H9 (cell line): ENCODE results near the gene DNAI4. TPM values are rescaled to one million over a fixed set of nuclear protein-coding genes. Genes with fewer than 3 reads are reported as not detected.

ENCODE experiments used
- DNase-seq: peaks from one replicate; pipeline ENCODE4 v3.0.0-alpha.2; 2017
- H2AFZ ChIP-seq: one replicate; pipeline ENCODE4 v1.6.1; 2013; ENCODE audit warnings: mild to moderate bottlenecking, low read length, control low read depth, moderate library complexity
- H2AK5ac ChIP-seq: 2 replicates; pipeline ENCODE4 v1.6.1; 2013; ENCODE audit warnings: low read length, control low read depth, mixed read lengths; ENCODE audit not compliant: insufficient read length
- H2BK120ac ChIP-seq: one replicate; pipeline ENCODE4 v1.6.1; 2013; ENCODE audit warnings: low read depth, mild to moderate bottlenecking, low read length, control low read depth, inconsistent platforms; ENCODE audit not compliant: poor library complexity, severe bottlenecking
- H2BK12ac ChIP-seq: 2 replicates; pipeline ENCODE4 v1.6.1; 2013; ENCODE audit warnings: low read length, control low read depth, mixed read lengths, low read depth; ENCODE audit not compliant: insufficient read length
- H2BK15ac ChIP-seq: 2 replicates; pipeline ENCODE4 v1.6.1; 2013; ENCODE audit warnings: low read depth, low read length, control low read depth
- H2BK20ac ChIP-seq: one replicate; pipeline ENCODE4 v1.6.1; 2013; ENCODE audit warnings: low read depth, mild to moderate bottlenecking, low read length, control low read depth, inconsistent platforms; ENCODE audit not compliant: poor library complexity, severe bottlenecking
- H2BK5ac ChIP-seq: 2 replicates; pipeline ENCODE4 v1.6.1; 2013; ENCODE audit warnings: low read length, control low read depth, mixed read lengths; ENCODE audit not compliant: insufficient read length
- H3K14ac ChIP-seq: 2 replicates; pipeline ENCODE4 v1.6.1; 2013; ENCODE audit warnings: low read length, control low read depth; ENCODE audit not compliant: insufficient read depth
- H3K18ac ChIP-seq: 2 replicates; pipeline ENCODE4 v1.6.1; 2013; ENCODE audit warnings: low read depth, mild to moderate bottlenecking, mixed read lengths, low read length, control low read depth; ENCODE audit not compliant: insufficient read length
- H3K23ac ChIP-seq: 2 replicates; pipeline ENCODE4 v1.6.1; 2013; ENCODE audit warnings: low read length, control low read depth, mixed read lengths, low read depth; ENCODE audit not compliant: insufficient read length
- H3K23me2 ChIP-seq: 2 replicates; pipeline ENCODE4 v1.6.1; 2013; ENCODE audit warnings: low read depth, mild to moderate bottlenecking, mixed read lengths, low read length, control low read depth; ENCODE audit not compliant: insufficient read length, poor library complexity, severe bottlenecking
- H3K27ac ChIP-seq: 2 replicates; pipeline ENCODE4 v1.5.1; 2013; ENCODE audit warnings: low read length, control low read depth, mixed read lengths, low read depth; ENCODE audit not compliant: insufficient read length
- H3K27me3 ChIP-seq: 2 replicates; pipeline ENCODE4 v1.6.1; 2013; ENCODE audit warnings: low read length, control low read depth, inconsistent platforms; ENCODE audit not compliant: insufficient read depth
- H3K4ac ChIP-seq: 2 replicates; pipeline ENCODE4 v1.6.1; 2013; ENCODE audit warnings: low read depth, mild to moderate bottlenecking, control low read depth, inconsistent platforms, low read length, moderate library complexity
- H3K4me1 ChIP-seq: 2 replicates; pipeline ENCODE4 v1.6.1; 2013; ENCODE audit warnings: low read length, control low read depth, inconsistent platforms; ENCODE audit not compliant: insufficient read depth
- H3K4me2 ChIP-seq: 2 replicates; pipeline ENCODE4 v1.6.1; 2013; ENCODE audit warnings: low read length, control low read depth, mixed read lengths; ENCODE audit not compliant: insufficient read length, insufficient read depth
- H3K56ac ChIP-seq: 2 replicates; pipeline ENCODE4 v1.6.1; 2013; ENCODE audit warnings: low read depth, mild to moderate bottlenecking, mixed read lengths, low read length, control low read depth; ENCODE audit not compliant: insufficient read length
- H3K79me1 ChIP-seq: 2 replicates; pipeline ENCODE4 v1.6.1; 2013; ENCODE audit warnings: low read depth, mild to moderate bottlenecking, moderate library complexity, low read length, control low read depth, inconsistent platforms; ENCODE audit not compliant: insufficient read depth, poor library complexity, severe bottlenecking
- H3K79me2 ChIP-seq: 2 replicates; pipeline ENCODE4 v1.6.1; 2013; ENCODE audit warnings: low read length, control low read depth, inconsistent platforms; ENCODE audit not compliant: insufficient read depth
- H3K9ac ChIP-seq: 2 replicates; pipeline ENCODE4 v1.6.1; 2013; ENCODE audit warnings: low read length, control low read depth, mixed read lengths; ENCODE audit not compliant: insufficient read length; ENCODE audit errors: extremely low read depth
- H3K9me3 ChIP-seq: one replicate; pipeline ENCODE4 v1.6.1; 2013; ENCODE audit warnings: low read depth, low read length, inconsistent platforms; ENCODE audit not compliant: control insufficient read depth
- H3T11ph ChIP-seq: one replicate; pipeline ENCODE4 v1.6.1; 2013; ENCODE audit warnings: mild to moderate bottlenecking, low read length, control low read depth, inconsistent platforms
- H4K20me1 ChIP-seq: one replicate; pipeline ENCODE4 v1.6.1; 2013; ENCODE audit not compliant: control insufficient read depth, insufficient read length, insufficient read depth
- H4K5ac ChIP-seq: 2 replicates; pipeline ENCODE4 v1.6.1; 2013; ENCODE audit warnings: low read depth, mild to moderate bottlenecking, mixed read lengths, low read length, control low read depth; ENCODE audit not compliant: insufficient read length
- H4K8ac ChIP-seq: replicated peaks from 2 replicates; pipeline ENCODE4 v1.6.1; 2013; ENCODE audit warnings: low read length, control low read depth, mixed read lengths, low read depth; ENCODE audit not compliant: insufficient read length
- H4K91ac ChIP-seq: 2 replicates; pipeline ENCODE4 v1.6.1; 2013; ENCODE audit warnings: low read depth, mild to moderate bottlenecking, moderate library complexity, mixed read lengths, low read length, control low read depth; ENCODE audit not compliant: insufficient read length
- H3K27ac Mint-ChIP-seq, 3 experiments: 2 replicates in 2 of 3; 3 replicates in 1 of 3; pipeline ENCODE4 v1.8.0; 2020 to 2021; ENCODE audit warnings: mixed read lengths in 3 of 3, mild to moderate bottlenecking in 1 of 3, moderate library complexity in 1 of 3
- H3K27me3 Mint-ChIP-seq: 2 replicates; pipeline ENCODE4 v1.8.0; 2021; ENCODE audit warnings: low read depth, mild to moderate bottlenecking, moderate library complexity, mixed read lengths
- H3K36me3 Mint-ChIP-seq, 3 experiments: 2 replicates in 2 of 3; 3 replicates in 1 of 3; pipeline ENCODE4 v1.8.0; 2020 to 2021; ENCODE audit warnings: low read depth in 3 of 3, mixed read lengths in 3 of 3; ENCODE audit not compliant: insufficient read depth in 1 of 3
- H3K4me1 Mint-ChIP-seq, 2 experiments: 2 replicates each; pipeline ENCODE4 v1.8.0; 2020; ENCODE audit warnings: mixed read lengths in 2 of 2
- H3K4me3 Mint-ChIP-seq, 2 experiments: 2 replicates in 1 of 2; 3 replicates in 1 of 2; pipeline ENCODE4 v1.8.0; 2020 to 2021; ENCODE audit warnings: mild to moderate bottlenecking in 2 of 2, mixed read lengths in 2 of 2, moderate library complexity in 1 of 2
- H3K9me3 Mint-ChIP-seq, 2 experiments: 2 replicates in 1 of 2; 3 replicates in 1 of 2; pipeline ENCODE4 v1.8.0; 2020; ENCODE audit warnings: mild to moderate bottlenecking in 2 of 2, mixed read lengths in 2 of 2, moderate library complexity in 1 of 2
- WGBS: extraction: QIAGEN DNeasy Blood & Tissue Kit; methylation state at CpG from one replicate; pipeline ENCODE4 v1.1.7; 2013; ENCODE audit warnings: missing lambda C conversion rate, low lambda C conversion rate, mixed read lengths; ENCODE audit not compliant: insufficient read length; ENCODE audit errors: extremely low coverage; 5-methylcytosine and 5-hydroxymethylcytosine counted together
- total RNA-seq: library from RNA; stranded (reverse); gene quantifications from 2 replicates; pipeline ENCODE4 v1.2.1, GENCODE V29; 2021
- TF ChIP-seq, protein P1 (sequence below): fragments of 200-600 bp; sonication (generic); conservative IDR thresholded peaks from 3 replicates; pipeline ENCODE4 v1.8.0; 2021; ENCODE audit warnings: antibody characterized with exemption, mild to moderate bottlenecking

The DNAI4 gene
- total RNA-seq, 1 experiment from 2014 or later, result 1.4 TPM

- DNase-seq, result no peak
- Histone ChIP-seq H3K4me1 (no peaks in the 10 kb centered on the region), H3K4ac (no peak overlapping the region), H2AK5ac (no peak overlapping the region), H2BK20ac (no peak overlapping the region), H3K56ac (no peak overlapping the region), H4K8ac (no peak overlapping the region), H3K18ac (no peak overlapping the region), H2BK12ac (no peak overlapping the region), H3K9me3 (no peaks in the 10 kb centered on the region), H4K5ac (no peak overlapping the region), H3K79me2 (peaks cover 4% of the 10 kb centered on the region; the same call in 1 of the 2 replicates), H4K91ac (no peak overlapping the region), H2BK120ac (no peak overlapping the region), H3K9ac (peak overlapping the region; percentile 79), H3K27me3 (no peaks in the 10 kb centered on the region), H3K4me2 (peak overlapping the region; percentile 97), H3T11ph (no peak overlapping the region), H3K23me2 (peaks cover 15% of the 10 kb centered on the region), H3K14ac (no peak overlapping the region), H2AFZ (no peak overlapping the region), H3K79me1 (no peaks in the 10 kb centered on the region), H4K20me1 (no peaks in the 10 kb centered on the region), H3K23ac (no peak overlapping the region), H2BK15ac (no peak overlapping the region), H3K27ac (peak overlapping the region; percentile 2), H2BK5ac (no peak overlapping the region)
- no CpG with 5 or more reads among the region's 9 CpGs for WGBS
- peak overlapping the region; percentile 87 to 93 for H3K4me3 Mint-ChIP-seq
- peaks cover 0 to under 1% (median 0%) of the 10 kb centered on the region in 3 experiments; a peak in 3 of 7 replicates for H3K36me3 Mint-ChIP-seq
- no peaks in the 10 kb centered on the region for H3K27me3 Mint-ChIP-seq
- peak overlapping the region; percentile 98 to 99 (median 98); a peak in 6 of 7 replicates for H3K27ac Mint-ChIP-seq
- TF ChIP-seq, protein P1, sequence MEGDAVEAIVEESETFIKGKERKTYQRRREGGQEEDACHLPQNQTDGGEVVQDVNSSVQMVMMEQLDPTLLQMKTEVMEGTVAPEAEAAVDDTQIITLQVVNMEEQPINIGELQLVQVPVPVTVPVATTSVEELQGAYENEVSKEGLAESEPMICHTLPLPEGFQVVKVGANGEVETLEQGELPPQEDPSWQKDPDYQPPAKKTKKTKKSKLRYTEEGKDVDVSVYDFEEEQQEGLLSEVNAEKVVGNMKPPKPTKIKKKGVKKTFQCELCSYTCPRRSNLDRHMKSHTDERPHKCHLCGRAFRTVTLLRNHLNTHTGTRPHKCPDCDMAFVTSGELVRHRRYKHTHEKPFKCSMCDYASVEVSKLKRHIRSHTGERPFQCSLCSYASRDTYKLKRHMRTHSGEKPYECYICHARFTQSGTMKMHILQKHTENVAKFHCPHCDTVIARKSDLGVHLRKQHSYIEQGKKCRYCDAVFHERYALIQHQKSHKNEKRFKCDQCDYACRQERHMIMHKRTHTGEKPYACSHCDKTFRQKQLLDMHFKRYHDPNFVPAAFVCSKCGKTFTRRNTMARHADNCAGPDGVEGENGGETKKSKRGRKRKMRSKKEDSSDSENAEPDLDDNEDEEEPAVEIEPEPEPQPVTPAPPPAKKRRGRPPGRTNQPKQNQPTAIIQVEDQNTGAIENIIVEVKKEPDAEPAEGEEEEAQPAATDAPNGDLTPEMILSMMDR, result no peak
- H3K4me1 Mint-ChIP-seq, result peaks cover 30 to 31% of the 10 kb centered on the region in 2 experiments
- no peaks in the 10 kb centered on the region for H3K9me3 Mint-ChIP-seq
Observed at GRCh38 chr1:66925944-66926343, 1.3 kb upstream of the DNAI4 start.
